22Rv1 (cell line): ENCODE data around the gene OBP2B.
"Not testable (repeated sequence)": the region's sequence is repeated elsewhere in the genome, so short reads cannot be mapped to it uniquely, and the experiment has no call there.

Experiments used
- H3K27ac ChIP-seq: fragments of 450-650 bp; 2 replicates; pipeline ENCODE4 v1.5.1; 2017
- CTCF ChIP-seq: fragments of 450-650 bp; IDR thresholded peaks from 2 replicates; pipeline ENCODE4 v1.5.1; 2017; ENCODE audit warnings: mild to moderate bottlenecking
- ZFX ChIP-seq: fragments of 450-650 bp; IDR thresholded peaks from 2 replicates; pipeline ENCODE4 v1.6.1; 2017; ENCODE audit warnings: antibody characterized with exemption, borderline replicate concordance

The OBP2B gene

GRCh38 chr9:133181561-133181960 lies 27.5 kb downstream of the OBP2B start:
- H3K27ac ChIP-seq, result no peak overlapping the region
- TF ChIP-seq CTCF (no peak), ZFX (no peak)

GRCh38 chr9:133180953-133181352 lies 28.1 kb downstream of the OBP2B start:
- H3K27ac ChIP-seq, result no peak overlapping the region
- TF ChIP-seq CTCF (no peak), ZFX (no peak)

GRCh38 chr9:133173056-133173455 lies 36.0 kb downstream of the OBP2B start:
- TF ChIP-seq CTCF (no peak), ZFX (no peak)
- H3K27ac ChIP-seq, result no peak overlapping the region

- TF ChIP-seq ZFX (no peak), CTCF (no peak)
- no peak overlapping the region for H3K27ac ChIP-seq
Measured at GRCh38 chr9:133171161-133171961, 37.7 kb downstream of the OBP2B start.

GRCh38 chr9:133170716-133171115 lies 38.3 kb downstream of the OBP2B start:
- TF ChIP-seq CTCF (no peak), ZFX (no peak)
- no peak overlapping the region for H3K27ac ChIP-seq

- not testable (repeated sequence) for H3K27ac ChIP-seq
Measured at GRCh38 chr9:133169687-133170086, 39.4 kb downstream of the OBP2B start.

GRCh38 chr9:133169102-133169501 lies 39.9 kb downstream of the OBP2B start:
- TF ChIP-seq CTCF (no peak), ZFX (no peak)
- H3K27ac ChIP-seq, result no peak overlapping the region

- H3K27ac ChIP-seq, result no peak overlapping the region
- TF ChIP-seq ZFX (no peak), CTCF (no peak)
Measured at GRCh38 chr9:133168432-133168831, 40.6 kb downstream of the OBP2B start.
